Activated T-helper 1 cell treated with anti-CD3 and anti-CD28 coated beads, Interleukin-12 subunit alpha, Interleukin-12 subunit beta, Interleukin-2, Interleukin-4 antibody, amounts not matched to agents 30 ng/mL and 10 ng/mL and 1 ng/mL, durations not matched to agents 14 hours and 24 hours and 36 hours (primary cell): Measurements from ENCODE around the gene SOX11. TPM values are rescaled to one million over a fixed set of nuclear protein-coding genes. Genes with fewer than 3 reads are reported as not detected.
"Not testable (repeated sequence)": the region's sequence is repeated elsewhere in the genome, so short reads cannot be mapped to it uniquely, and the experiment has no call there.

Experiments
- DNase-seq: peaks from one replicate; pipeline ENCODE4 v3.0.0; 2021; ENCODE audit warnings: low spot score
- H3K27ac Mint-ChIP-seq: one replicate; pipeline ENCODE4 v1.8.0; 2021; ENCODE audit warnings: mild to moderate bottlenecking, mixed read lengths
- H3K27me3 Mint-ChIP-seq: one replicate; pipeline ENCODE4 v1.8.0; 2022; ENCODE audit warnings: mild to moderate bottlenecking, moderate library complexity, mixed read lengths; ENCODE audit not compliant: insufficient read depth
- H3K36me3 Mint-ChIP-seq: one replicate; pipeline ENCODE4 v1.8.0; 2021; ENCODE audit warnings: low read depth, mixed read lengths
- H3K4me1 Mint-ChIP-seq: one replicate; pipeline ENCODE4 v1.8.0; 2021; ENCODE audit warnings: low read depth, mixed read lengths
- H3K4me3 Mint-ChIP-seq: one replicate; pipeline ENCODE4 v1.8.0; 2021; ENCODE audit warnings: mild to moderate bottlenecking, moderate library complexity, mixed read lengths
- H3K9me3 Mint-ChIP-seq: one replicate; pipeline ENCODE4 v1.8.0; 2021; ENCODE audit warnings: mixed read lengths
- intact Hi-C: fragments of 100-400 bp; cut with micrococcal nuclease; formaldehyde crosslinking; loops from one replicate; pipeline ENCODE4 v1.15.1; 2024
- total RNA-seq: library from RNA; stranded (reverse); gene quantifications from 2 replicates; pipeline ENCODE4 v1.2.3, GENCODE V29; 2022

SOX11 gene
- not detected in 2 replicates for total RNA-seq

GRCh38 chr2:5691985-5692529 lies at the start of gene SOX11:
Gene SOX11, plus strand, starts transcription at chr2:5692384. Its CDS starts 338 bp downstream, at chr2:5692722.
- intact Hi-C loops = no loop called here
- no peak within 1 kb of the TSS for H3K4me3 Mint-ChIP-seq
- H3K9me3 Mint-ChIP-seq = peaks cover 7% of the 10 kb centered on the region
- H3K27ac Mint-ChIP-seq = peak within 1 kb of the TSS; percentile 34
- H3K27me3 Mint-ChIP-seq = peaks cover 43% of the 10 kb centered on the region
- H3K36me3 Mint-ChIP-seq = peaks cover 9% of the 10 kb centered on the region
- no peaks in the 10 kb centered on the region for H3K4me1 Mint-ChIP-seq
- no peak for DNase-seq

DNA sequence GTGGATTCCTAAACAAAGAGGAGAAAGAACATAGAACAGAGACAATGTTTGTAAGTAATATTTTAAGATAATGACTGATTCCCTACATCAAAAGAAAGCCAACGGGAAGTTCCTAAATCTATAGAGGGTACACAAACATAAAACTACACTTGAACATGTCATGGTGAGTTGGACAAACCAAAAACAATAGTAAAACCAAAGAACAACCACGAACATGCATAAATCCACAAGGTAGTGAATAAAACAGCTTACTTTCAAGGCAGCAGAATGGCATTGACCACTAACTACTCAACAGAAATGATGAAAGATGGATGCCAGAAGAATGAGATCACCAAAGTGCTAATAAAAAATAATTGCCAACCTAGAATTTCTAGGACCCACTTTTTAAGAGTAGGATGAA lies 39.5 kb upstream of the SOX11 start:
- H3K9me3 Mint-ChIP-seq, intact Hi-C loops, H3K27ac Mint-ChIP-seq, H3K36me3 Mint-ChIP-seq, H3K4me1 Mint-ChIP-seq, DNase-seq, H3K4me3 Mint-ChIP-seq, H3K27me3 Mint-ChIP-seq: not testable (repeated sequence)

DNA sequence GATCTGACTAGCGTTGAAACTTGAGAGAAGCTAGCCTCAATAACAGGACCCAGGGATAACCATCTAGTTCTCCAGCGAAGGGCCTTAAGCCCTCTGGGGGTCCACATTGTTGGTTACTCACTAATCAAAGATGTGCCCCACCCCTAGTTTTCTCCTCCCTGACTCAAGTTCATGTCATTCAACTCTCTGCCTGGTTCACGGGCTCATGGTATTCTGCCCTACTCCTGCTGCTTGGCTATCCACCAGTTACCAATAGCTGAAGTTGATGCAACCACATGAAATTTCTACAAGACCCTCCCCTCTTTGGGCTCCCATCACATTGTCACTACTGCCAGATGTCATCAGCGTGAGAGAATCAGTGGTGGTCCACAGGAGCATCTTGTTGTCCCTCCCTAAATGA lies 38.4 kb upstream of the SOX11 start:
- intact Hi-C loops, H3K27ac Mint-ChIP-seq, H3K4me1 Mint-ChIP-seq, H3K9me3 Mint-ChIP-seq, H3K36me3 Mint-ChIP-seq, H3K27me3 Mint-ChIP-seq, H3K4me3 Mint-ChIP-seq, DNase-seq: not testable (repeated sequence)

DNA sequence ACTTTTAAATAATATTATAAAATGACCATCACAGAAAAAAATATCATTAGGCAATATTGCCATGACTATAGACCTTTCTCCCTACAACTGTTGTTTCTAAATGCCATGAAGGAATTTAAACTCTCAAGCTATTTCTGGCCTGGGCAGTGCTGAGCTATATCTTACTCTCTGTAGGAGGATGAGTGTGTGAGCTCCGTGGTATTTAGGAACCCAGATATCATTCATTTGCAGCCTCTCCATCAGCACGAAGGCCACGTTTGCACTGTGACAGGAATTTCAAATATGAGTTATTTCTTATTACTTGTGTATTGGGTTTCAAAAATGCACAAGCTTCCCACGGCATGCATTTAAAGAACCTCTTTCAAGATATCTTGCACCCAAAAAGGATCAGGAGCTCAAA lies 35.0 kb upstream of the SOX11 start:
- Mint-ChIP-seq H3K27ac (no peak overlapping the region), H3K36me3 (no peaks in the 10 kb centered on the region), H3K9me3 (no peaks in the 10 kb centered on the region), H3K27me3 (no peaks in the 10 kb centered on the region), H3K4me1 (no peaks in the 10 kb centered on the region), H3K4me3 (no peak overlapping the region)
- DNase-seq = no peak
- intact Hi-C loops = no loop called here

DNA sequence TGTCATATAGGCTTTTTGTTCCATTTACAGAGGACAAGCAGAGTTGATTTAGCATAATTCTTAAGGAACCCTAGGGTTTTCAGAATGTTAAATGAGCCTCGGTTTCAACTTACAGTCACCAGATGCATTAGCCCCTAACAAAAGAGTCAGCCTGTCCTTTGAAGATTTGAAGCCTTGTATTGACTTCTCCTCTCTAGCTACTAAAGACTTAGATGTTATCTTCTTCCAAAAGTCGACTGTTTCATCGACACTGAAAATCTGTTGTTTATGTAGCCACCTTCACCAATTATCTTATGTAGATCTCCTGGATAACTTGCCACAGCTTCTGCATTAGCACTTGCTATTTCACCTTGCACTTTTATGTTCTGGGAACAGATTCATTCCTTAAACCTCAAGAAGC lies 31.6 kb upstream of the SOX11 start:
- no peak overlapping the region for H3K27ac Mint-ChIP-seq
- no peaks in the 10 kb centered on the region for H3K9me3 Mint-ChIP-seq
- intact Hi-C loops = no loop called here
- DNase-seq = no peak
- H3K4me3 Mint-ChIP-seq = no peak overlapping the region
- H3K36me3 Mint-ChIP-seq = no peaks in the 10 kb centered on the region
- no peaks in the 10 kb centered on the region for H3K27me3 Mint-ChIP-seq
- H3K4me1 Mint-ChIP-seq = no peaks in the 10 kb centered on the region

- no peaks in the 10 kb centered on the region for H3K4me1 Mint-ChIP-seq
- intact Hi-C loops = no loop called here
- no peak for DNase-seq
- H3K36me3 Mint-ChIP-seq = no peaks in the 10 kb centered on the region
- no peak overlapping the region for H3K27ac Mint-ChIP-seq
- H3K9me3 Mint-ChIP-seq = no peaks in the 10 kb centered on the region
- no peaks in the 10 kb centered on the region for H3K27me3 Mint-ChIP-seq
- no peak overlapping the region for H3K4me3 Mint-ChIP-seq
Measured at GRCh38 chr2:5661362-5661761, 30.8 kb upstream of the SOX11 start.

GRCh38 chr2:5664278-5664681 lies 27.9 kb upstream of the SOX11 start:
- no peak overlapping the region for H3K27ac Mint-ChIP-seq
- H3K4me1 Mint-ChIP-seq = no peaks in the 10 kb centered on the region
- intact Hi-C loops = no loop called here
- no peak overlapping the region for H3K4me3 Mint-ChIP-seq
- no peak for DNase-seq
- H3K27me3 Mint-ChIP-seq = no peaks in the 10 kb centered on the region
- no peaks in the 10 kb centered on the region for H3K9me3 Mint-ChIP-seq
- H3K36me3 Mint-ChIP-seq = no peaks in the 10 kb centered on the region

- no peaks in the 10 kb centered on the region for H3K27me3 Mint-ChIP-seq
- H3K4me3 Mint-ChIP-seq = no peak overlapping the region
- DNase-seq = no peak
- H3K4me1 Mint-ChIP-seq = no peaks in the 10 kb centered on the region
- H3K27ac Mint-ChIP-seq = no peak overlapping the region
- intact Hi-C loops = no loop called here
- H3K36me3 Mint-ChIP-seq = no peaks in the 10 kb centered on the region
- H3K9me3 Mint-ChIP-seq = no peaks in the 10 kb centered on the region
Measured at GRCh38 chr2:5665066-5665465, 27.1 kb upstream of the SOX11 start.

GRCh38 chr2:5666798-5667197 lies 25.4 kb upstream of the SOX11 start:
- Mint-ChIP-seq H3K4me1 (no peaks in the 10 kb centered on the region), H3K36me3 (no peaks in the 10 kb centered on the region), H3K27me3 (no peaks in the 10 kb centered on the region), H3K27ac (no peak overlapping the region), H3K4me3 (no peak overlapping the region), H3K9me3 (no peaks in the 10 kb centered on the region)
- DNase-seq = no peak
- intact Hi-C loops = no loop called here

DNA sequence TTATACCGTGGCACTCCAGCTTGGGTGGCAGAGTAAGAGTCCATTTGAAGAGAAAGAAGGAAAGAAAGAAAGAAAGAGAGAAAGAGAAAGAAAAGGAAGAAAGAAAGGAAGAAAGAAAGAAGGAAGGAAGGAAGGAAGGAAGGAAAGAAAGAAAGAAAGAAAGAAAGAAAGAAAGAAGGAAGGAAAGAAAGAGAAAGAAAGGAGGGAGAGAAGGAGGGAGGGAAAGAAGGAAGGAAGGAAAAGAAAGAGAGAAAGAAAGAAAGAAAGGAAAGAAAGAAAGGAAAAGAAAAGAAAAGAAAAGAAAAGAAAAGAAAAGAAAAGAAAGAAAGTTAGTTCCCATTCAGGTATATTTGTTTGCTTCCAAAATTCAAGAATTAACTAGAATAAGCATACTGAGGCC lies 24.5 kb upstream of the SOX11 start:
- H3K9me3 Mint-ChIP-seq, H3K4me1 Mint-ChIP-seq, H3K27ac Mint-ChIP-seq, DNase-seq, intact Hi-C loops, H3K4me3 Mint-ChIP-seq, H3K36me3 Mint-ChIP-seq, H3K27me3 Mint-ChIP-seq: not testable (repeated sequence)

- intact Hi-C loops = no loop called here
- H3K9me3 Mint-ChIP-seq = no peaks in the 10 kb centered on the region
Measured at GRCh38 chr2:5668682-5669250, 23.4 kb upstream of the SOX11 start.

GRCh38 chr2:5672749-5673144 lies 19.4 kb upstream of the SOX11 start:
- no peak for DNase-seq
- Mint-ChIP-seq H3K36me3 (no peaks in the 10 kb centered on the region), H3K4me1 (no peaks in the 10 kb centered on the region), H3K9me3 (peaks cover 4% of the 10 kb centered on the region), H3K27ac (no peak overlapping the region), H3K4me3 (no peak overlapping the region), H3K27me3 (peaks cover 15% of the 10 kb centered on the region)
- intact Hi-C loops = no loop called here

More at GRCh38 chr2:5668682-5669250, 23.4 kb upstream of the SOX11 start:
- H3K4me1 Mint-ChIP-seq = no peaks in the 10 kb centered on the region
- no peak for DNase-seq
- H3K27ac Mint-ChIP-seq = no peak overlapping the region
- no peak overlapping the region for H3K4me3 Mint-ChIP-seq
- peaks cover 7% of the 10 kb centered on the region for H3K27me3 Mint-ChIP-seq
- no peaks in the 10 kb centered on the region for H3K36me3 Mint-ChIP-seq

GRCh38 chr2:5673145-5674025 lies 18.8 kb upstream of the SOX11 start:
- Mint-ChIP-seq H3K4me3 (no peak overlapping the region), H3K9me3 (peaks cover 4% of the 10 kb centered on the region), H3K36me3 (no peaks in the 10 kb centered on the region), H3K27me3 (peaks cover 15% of the 10 kb centered on the region), H3K4me1 (no peaks in the 10 kb centered on the region), H3K27ac (no peak overlapping the region)
- DNase-seq = no peak
- intact Hi-C loops = no loop called here
